HG02610 (cell line): Measurements from ENCODE around the gene FSTL4.

Experiments used
- ATAC-seq: cut with Tn5 transposase; IDR thresholded peaks from one replicate; pipeline ENCODE4 v1.9.1; 2021; ENCODE audit warnings: mild to moderate bottlenecking, moderate library complexity; ENCODE audit not compliant: unreplicated experiment

The FSTL4 gene

GRCh38 chr5:133434336-133434735 lies 178.0 kb downstream of the FSTL4 start:
- ATAC-seq = no peak

- no peak for ATAC-seq
Observed at GRCh38 chr5:133433641-133434040, 178.7 kb downstream of the FSTL4 start.

- ATAC-seq = no peak
Observed at GRCh38 chr5:133432956-133433532, 179.3 kb downstream of the FSTL4 start.

GRCh38 chr5:133431326-133431865 lies 180.9 kb downstream of the FSTL4 start:
- no peak for ATAC-seq

- no peak for ATAC-seq
Observed at GRCh38 chr5:133430095-133430494, 182.2 kb downstream of the FSTL4 start.

- ATAC-seq = no peak
Observed at GRCh38 chr5:133429046-133429445, 183.3 kb downstream of the FSTL4 start.

- no peak for ATAC-seq
Observed at GRCh38 chr5:133428072-133428660, 184.2 kb downstream of the FSTL4 start.

GRCh38 chr5:133427121-133427777 lies 185.1 kb downstream of the FSTL4 start:
- no peak for ATAC-seq

GRCh38 chr5:133426264-133426663 lies 186.1 kb downstream of the FSTL4 start:
- ATAC-seq = no peak

- no peak for ATAC-seq
Observed at GRCh38 chr5:133425764-133426163, 186.6 kb downstream of the FSTL4 start.

GRCh38 chr5:133425222-133425621 lies 187.1 kb downstream of the FSTL4 start:
- ATAC-seq = no peak

- ATAC-seq = peak; percentile 68
Observed at GRCh38 chr5:133423618-133424282, 188.6 kb downstream of the FSTL4 start.

- no peak for ATAC-seq
Observed at GRCh38 chr5:133423011-133423617, 189.2 kb downstream of the FSTL4 start.

GRCh38 chr5:133421806-133422205 lies 190.5 kb downstream of the FSTL4 start:
- ATAC-seq = no peak

GRCh38 chr5:133421394-133421793 lies 190.9 kb downstream of the FSTL4 start:
- ATAC-seq = no peak

- ATAC-seq = no peak
Observed at GRCh38 chr5:133420440-133421301, 191.7 kb downstream of the FSTL4 start.

GRCh38 chr5:133415906-133416305 lies 196.4 kb downstream of the FSTL4 start:
- no peak for ATAC-seq

GRCh38 chr5:133415506-133415905 lies 196.8 kb downstream of the FSTL4 start:
- ATAC-seq = no peak

- no peak for ATAC-seq
Observed at GRCh38 chr5:133412661-133413060, 199.7 kb downstream of the FSTL4 start.

- ATAC-seq = no peak
Observed at GRCh38 chr5:133410335-133410828, 202.0 kb downstream of the FSTL4 start.
